Measurements from ENCODE around the gene DACH1. TPM values are rescaled to one million over a fixed set of nuclear protein-coding genes. Genes with fewer than 3 reads are reported as not detected.

DACH1 gene
- total RNA-seq, 1 experiment from 2014 or later = 0.31 TPM

DNA sequence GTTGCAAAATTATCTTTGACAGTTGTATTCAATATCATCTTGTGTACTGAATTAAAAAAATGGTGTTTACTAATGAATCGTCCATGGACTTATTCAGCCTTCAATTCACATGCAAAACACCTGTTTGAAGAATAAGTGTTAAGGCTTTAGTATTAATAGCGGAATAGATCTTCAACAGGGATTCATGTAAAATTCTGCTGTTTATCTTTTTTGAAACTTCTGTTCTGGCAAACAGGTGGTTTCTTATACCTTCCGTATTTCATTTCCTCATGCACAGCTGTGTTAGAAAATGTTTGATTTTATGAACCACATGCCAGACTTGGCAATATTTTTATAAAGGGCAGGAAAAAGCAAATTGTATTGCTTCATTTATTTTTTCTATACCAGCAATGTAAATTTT lies 255.7 kb downstream of the DACH1 start:
- Mint-ChIP-seq H3K4me1 (peaks cover 6% of the 10 kb centered on the region), H3K36me3 (no peaks in the 10 kb centered on the region), H3K27me3 (ENCODE audit: low read depth) (no peaks in the 10 kb centered on the region), H3K9me3 (no peaks in the 10 kb centered on the region), H3K4me3 (no peak overlapping the region), H3K27ac (no peak overlapping the region)
- POLR2A ChIA-PET = no interaction called here
- no peak for ATAC-seq
- DNase-seq (ENCODE audit: low spot score) = no peak
- TF ChIP-seq ELF4 (CRISPR knock-in tag; IDR thresholded peaks at IDR 0.05; ENCODE audit: low read depth) = no peak
- no peak for TF ChIP-seq ZNF138 (CRISPR knock-in tag; conservative IDR thresholded peaks at IDR 0.05)
- TF ChIP-seq CREB1 (CRISPR knock-in tag; IDR thresholded peaks at IDR 0.05) = no peak
- TF ChIP-seq GTF2I (CRISPR knock-in tag; conservative IDR thresholded peaks at IDR 0.05) = no peak
- no peak for TF ChIP-seq MXD4 (CRISPR knock-in tag; IDR thresholded peaks at IDR 0.05; ENCODE audit: borderline replicate concordance)
- TF ChIP-seq FOXK1 (CRISPR knock-in tag; IDR thresholded peaks at IDR 0.05) = no peak
- CTCF ChIA-PET = no interaction called here

DNA sequence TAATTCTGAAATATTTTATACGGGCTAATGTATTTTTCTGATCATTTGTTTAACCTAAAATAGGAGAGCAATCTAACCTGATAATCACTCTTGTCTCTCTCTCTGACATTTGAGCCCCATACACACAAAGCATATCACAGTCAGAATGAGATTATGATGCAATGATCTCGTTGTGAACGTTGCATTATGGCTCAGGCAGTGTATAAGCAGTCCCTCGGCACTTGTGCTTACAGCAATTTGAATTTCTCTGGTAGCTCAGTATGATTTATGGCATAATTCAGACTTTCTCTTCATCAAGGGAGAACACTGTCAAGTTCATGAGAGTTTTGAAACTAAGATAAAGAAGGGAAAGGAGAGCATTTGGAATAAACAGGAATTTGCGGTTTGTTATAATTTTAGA lies 256.1 kb downstream of the DACH1 start:
- Mint-ChIP-seq H3K4me1 (peaks cover 6% of the 10 kb centered on the region), H3K4me3 (no peak overlapping the region), H3K27ac (no peak overlapping the region), H3K27me3 (ENCODE audit: low read depth) (no peaks in the 10 kb centered on the region), H3K36me3 (no peaks in the 10 kb centered on the region), H3K9me3 (no peaks in the 10 kb centered on the region)
- POLR2A ChIA-PET = no interaction called here
- TF ChIP-seq ZNF671 (CRISPR knock-in tag; IDR thresholded peaks at IDR 0.05) = no peak
- TF ChIP-seq, protein P1, sequence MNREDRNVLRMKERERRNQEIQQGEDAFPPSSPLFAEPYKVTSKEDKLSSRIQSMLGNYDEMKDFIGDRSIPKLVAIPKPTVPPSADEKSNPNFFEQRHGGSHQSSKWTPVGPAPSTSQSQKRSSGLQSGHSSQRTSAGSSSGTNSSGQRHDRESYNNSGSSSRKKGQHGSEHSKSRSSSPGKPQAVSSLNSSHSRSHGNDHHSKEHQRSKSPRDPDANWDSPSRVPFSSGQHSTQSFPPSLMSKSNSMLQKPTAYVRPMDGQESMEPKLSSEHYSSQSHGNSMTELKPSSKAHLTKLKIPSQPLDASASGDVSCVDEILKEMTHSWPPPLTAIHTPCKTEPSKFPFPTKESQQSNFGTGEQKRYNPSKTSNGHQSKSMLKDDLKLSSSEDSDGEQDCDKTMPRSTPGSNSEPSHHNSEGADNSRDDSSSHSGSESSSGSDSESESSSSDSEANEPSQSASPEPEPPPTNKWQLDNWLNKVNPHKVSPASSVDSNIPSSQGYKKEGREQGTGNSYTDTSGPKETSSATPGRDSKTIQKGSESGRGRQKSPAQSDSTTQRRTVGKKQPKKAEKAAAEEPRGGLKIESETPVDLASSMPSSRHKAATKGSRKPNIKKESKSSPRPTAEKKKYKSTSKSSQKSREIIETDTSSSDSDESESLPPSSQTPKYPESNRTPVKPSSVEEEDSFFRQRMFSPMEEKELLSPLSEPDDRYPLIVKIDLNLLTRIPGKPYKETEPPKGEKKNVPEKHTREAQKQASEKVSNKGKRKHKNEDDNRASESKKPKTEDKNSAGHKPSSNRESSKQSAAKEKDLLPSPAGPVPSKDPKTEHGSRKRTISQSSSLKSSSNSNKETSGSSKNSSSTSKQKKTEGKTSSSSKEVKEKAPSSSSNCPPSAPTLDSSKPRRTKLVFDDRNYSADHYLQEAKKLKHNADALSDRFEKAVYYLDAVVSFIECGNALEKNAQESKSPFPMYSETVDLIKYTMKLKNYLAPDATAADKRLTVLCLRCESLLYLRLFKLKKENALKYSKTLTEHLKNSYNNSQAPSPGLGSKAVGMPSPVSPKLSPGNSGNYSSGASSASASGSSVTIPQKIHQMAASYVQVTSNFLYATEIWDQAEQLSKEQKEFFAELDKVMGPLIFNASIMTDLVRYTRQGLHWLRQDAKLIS (CRISPR knock-in tag; IDR thresholded peaks at IDR 0.05; ENCODE audit: borderline replicate concordance) = no peak
- TF ChIP-seq, protein P2, sequence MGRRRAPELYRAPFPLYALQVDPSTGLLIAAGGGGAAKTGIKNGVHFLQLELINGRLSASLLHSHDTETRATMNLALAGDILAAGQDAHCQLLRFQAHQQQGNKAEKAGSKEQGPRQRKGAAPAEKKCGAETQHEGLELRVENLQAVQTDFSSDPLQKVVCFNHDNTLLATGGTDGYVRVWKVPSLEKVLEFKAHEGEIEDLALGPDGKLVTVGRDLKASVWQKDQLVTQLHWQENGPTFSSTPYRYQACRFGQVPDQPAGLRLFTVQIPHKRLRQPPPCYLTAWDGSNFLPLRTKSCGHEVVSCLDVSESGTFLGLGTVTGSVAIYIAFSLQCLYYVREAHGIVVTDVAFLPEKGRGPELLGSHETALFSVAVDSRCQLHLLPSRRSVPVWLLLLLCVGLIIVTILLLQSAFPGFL (CRISPR knock-in tag; IDR thresholded peaks at IDR 0.05; ENCODE audit: borderline replicate concordance) = no peak
- no peak for TF ChIP-seq SOX15 (CRISPR knock-in tag; IDR thresholded peaks at IDR 0.05)
- TF ChIP-seq, protein P3, sequence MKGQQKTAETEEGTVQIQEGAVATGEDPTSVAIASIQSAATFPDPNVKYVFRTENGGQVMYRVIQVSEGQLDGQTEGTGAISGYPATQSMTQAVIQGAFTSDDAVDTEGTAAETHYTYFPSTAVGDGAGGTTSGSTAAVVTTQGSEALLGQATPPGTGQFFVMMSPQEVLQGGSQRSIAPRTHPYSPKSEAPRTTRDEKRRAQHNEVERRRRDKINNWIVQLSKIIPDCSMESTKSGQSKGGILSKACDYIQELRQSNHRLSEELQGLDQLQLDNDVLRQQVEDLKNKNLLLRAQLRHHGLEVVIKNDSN (CRISPR knock-in tag; IDR thresholded peaks at IDR 0.05) = no peak
- TF ChIP-seq MXD4 (CRISPR knock-in tag; IDR thresholded peaks at IDR 0.05; ENCODE audit: borderline replicate concordance) = no peak
- TF ChIP-seq, protein P4, sequence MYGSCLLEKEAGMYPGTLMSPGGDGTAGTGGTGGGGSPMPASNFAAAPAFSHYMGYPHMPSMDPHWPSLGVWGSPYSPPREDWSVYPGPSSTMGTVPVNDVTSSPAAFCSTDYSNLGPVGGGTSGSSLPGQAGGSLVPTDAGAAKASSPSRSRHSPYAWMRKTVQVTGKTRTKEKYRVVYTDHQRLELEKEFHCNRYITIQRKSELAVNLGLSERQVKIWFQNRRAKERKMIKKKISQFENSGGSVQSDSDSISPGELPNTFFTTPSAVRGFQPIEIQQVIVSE (CRISPR knock-in tag; IDR thresholded peaks at IDR 0.05; ENCODE audit: borderline replicate concordance) = no peak
- no peak for TF ChIP-seq ZNF423 (CRISPR knock-in tag; IDR thresholded peaks at IDR 0.05)
- TF ChIP-seq SMAD4 (CRISPR knock-in tag; IDR thresholded peaks at IDR 0.05) = no peak
- no peak for TF ChIP-seq TEAD4 (CRISPR knock-in tag; IDR thresholded peaks at IDR 0.05)
- no peak for DNase-seq (ENCODE audit: low spot score)
- CTCF ChIA-PET = no interaction called here
- ATAC-seq = no peak

DNA sequence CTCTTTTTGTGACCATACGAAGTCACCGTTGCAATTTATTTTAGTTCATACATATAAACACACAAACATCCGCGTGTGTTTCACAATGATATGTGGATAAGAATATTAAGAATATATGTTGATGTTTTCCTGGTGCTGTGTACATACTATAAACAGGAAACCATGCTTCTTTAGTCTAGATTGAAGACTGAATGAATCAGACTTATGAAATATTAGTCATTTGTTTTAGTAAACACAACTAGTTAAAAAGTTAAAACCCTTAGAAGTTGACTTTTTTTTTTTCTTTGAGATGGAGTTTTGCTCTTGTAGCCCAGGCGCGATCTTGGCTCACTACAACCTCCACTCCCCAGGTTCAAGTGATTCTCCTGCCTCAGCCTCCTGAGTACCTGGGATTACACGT lies 257.7 kb downstream of the DACH1 start:
- CTCF ChIA-PET = no interaction called here
- H3K27me3 Mint-ChIP-seq (ENCODE audit: low read depth) = no peaks in the 10 kb centered on the region
- H3K9me3 Mint-ChIP-seq = no peaks in the 10 kb centered on the region
- ATAC-seq (no peak), DNase-seq (ENCODE audit: low spot score) (no peak)
- peaks cover 6% of the 10 kb centered on the region for H3K4me1 Mint-ChIP-seq
- no peak overlapping the region for H3K4me3 Mint-ChIP-seq
- no peaks in the 10 kb centered on the region for H3K36me3 Mint-ChIP-seq
- POLR2A ChIA-PET = no interaction called here
- H3K27ac Mint-ChIP-seq = no peak overlapping the region
- no peak for TF ChIP-seq NR2C2 (CRISPR knock-in tag; IDR thresholded peaks at IDR 0.05)
- TF ChIP-seq, protein P5, sequence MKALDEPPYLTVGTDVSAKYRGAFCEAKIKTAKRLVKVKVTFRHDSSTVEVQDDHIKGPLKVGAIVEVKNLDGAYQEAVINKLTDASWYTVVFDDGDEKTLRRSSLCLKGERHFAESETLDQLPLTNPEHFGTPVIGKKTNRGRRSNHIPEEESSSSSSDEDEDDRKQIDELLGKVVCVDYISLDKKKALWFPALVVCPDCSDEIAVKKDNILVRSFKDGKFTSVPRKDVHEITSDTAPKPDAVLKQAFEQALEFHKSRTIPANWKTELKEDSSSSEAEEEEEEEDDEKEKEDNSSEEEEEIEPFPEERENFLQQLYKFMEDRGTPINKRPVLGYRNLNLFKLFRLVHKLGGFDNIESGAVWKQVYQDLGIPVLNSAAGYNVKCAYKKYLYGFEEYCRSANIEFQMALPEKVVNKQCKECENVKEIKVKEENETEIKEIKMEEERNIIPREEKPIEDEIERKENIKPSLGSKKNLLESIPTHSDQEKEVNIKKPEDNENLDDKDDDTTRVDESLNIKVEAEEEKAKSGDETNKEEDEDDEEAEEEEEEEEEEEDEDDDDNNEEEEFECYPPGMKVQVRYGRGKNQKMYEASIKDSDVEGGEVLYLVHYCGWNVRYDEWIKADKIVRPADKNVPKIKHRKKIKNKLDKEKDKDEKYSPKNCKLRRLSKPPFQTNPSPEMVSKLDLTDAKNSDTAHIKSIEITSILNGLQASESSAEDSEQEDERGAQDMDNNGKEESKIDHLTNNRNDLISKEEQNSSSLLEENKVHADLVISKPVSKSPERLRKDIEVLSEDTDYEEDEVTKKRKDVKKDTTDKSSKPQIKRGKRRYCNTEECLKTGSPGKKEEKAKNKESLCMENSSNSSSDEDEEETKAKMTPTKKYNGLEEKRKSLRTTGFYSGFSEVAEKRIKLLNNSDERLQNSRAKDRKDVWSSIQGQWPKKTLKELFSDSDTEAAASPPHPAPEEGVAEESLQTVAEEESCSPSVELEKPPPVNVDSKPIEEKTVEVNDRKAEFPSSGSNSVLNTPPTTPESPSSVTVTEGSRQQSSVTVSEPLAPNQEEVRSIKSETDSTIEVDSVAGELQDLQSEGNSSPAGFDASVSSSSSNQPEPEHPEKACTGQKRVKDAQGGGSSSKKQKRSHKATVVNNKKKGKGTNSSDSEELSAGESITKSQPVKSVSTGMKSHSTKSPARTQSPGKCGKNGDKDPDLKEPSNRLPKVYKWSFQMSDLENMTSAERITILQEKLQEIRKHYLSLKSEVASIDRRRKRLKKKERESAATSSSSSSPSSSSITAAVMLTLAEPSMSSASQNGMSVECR (CRISPR knock-in tag; IDR thresholded peaks at IDR 0.05; ENCODE audit: borderline replicate concordance) = no peak
- TF ChIP-seq, protein P6, sequence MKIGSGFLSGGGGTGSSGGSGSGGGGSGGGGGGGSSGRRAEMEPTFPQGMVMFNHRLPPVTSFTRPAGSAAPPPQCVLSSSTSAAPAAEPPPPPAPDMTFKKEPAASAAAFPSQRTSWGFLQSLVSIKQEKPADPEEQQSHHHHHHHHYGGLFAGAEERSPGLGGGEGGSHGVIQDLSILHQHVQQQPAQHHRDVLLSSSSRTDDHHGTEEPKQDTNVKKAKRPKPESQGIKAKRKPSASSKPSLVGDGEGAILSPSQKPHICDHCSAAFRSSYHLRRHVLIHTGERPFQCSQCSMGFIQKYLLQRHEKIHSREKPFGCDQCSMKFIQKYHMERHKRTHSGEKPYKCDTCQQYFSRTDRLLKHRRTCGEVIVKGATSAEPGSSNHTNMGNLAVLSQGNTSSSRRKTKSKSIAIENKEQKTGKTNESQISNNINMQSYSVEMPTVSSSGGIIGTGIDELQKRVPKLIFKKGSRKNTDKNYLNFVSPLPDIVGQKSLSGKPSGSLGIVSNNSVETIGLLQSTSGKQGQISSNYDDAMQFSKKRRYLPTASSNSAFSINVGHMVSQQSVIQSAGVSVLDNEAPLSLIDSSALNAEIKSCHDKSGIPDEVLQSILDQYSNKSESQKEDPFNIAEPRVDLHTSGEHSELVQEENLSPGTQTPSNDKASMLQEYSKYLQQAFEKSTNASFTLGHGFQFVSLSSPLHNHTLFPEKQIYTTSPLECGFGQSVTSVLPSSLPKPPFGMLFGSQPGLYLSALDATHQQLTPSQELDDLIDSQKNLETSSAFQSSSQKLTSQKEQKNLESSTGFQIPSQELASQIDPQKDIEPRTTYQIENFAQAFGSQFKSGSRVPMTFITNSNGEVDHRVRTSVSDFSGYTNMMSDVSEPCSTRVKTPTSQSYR (CRISPR knock-in tag; IDR thresholded peaks at IDR 0.05) = no peak
